HG03159 (cell line): ENCODE results near the gene EMILIN1.
"Not testable (repeated sequence)": the region's sequence is repeated elsewhere in the genome, so short reads cannot be mapped to it uniquely, and the experiment has no call there.

Experiments
- ATAC-seq: cut with Tn5 transposase; IDR thresholded peaks from one replicate; pipeline ENCODE4 v1.9.1; 2021; ENCODE audit warnings: mild to moderate bottlenecking, moderate library complexity; ENCODE audit not compliant: unreplicated experiment

EMILIN1 gene

GRCh38 chr2:27119330-27119670 lies 40.9 kb downstream of the EMILIN1 start:
- ATAC-seq = not testable (repeated sequence)

GRCh38 chr2:27121906-27122305 lies 43.5 kb downstream of the EMILIN1 start:
- ATAC-seq = no peak

- no peak for ATAC-seq
These were observed 44.4 kb downstream of the EMILIN1 start for GRCh38 chr2:27122791-27123190.

- ATAC-seq = no peak
These were observed 45.1 kb downstream of the EMILIN1 start, which contains the start of gene ABHD1 for GRCh38 chr2:27123302-27124150. ABHD1 (plus strand) TSS chr2:27123815; CDS start chr2:27123949, 134 bp downstream.

GRCh38 chr2:27125104-27125503 lies 46.7 kb downstream of the EMILIN1 start:
- ATAC-seq = no peak

- no peak for ATAC-seq
These were observed 47.9 kb downstream of the EMILIN1 start for GRCh38 chr2:27126252-27126710.

GRCh38 chr2:27127883-27128667 lies 49.7 kb downstream of the EMILIN1 start:
- ATAC-seq = no peak

- no peak for ATAC-seq
These were observed 50.5 kb downstream of the EMILIN1 start for GRCh38 chr2:27128668-27129571.

GRCh38 chr2:27130396-27130795 lies 52.0 kb downstream of the EMILIN1 start:
- ATAC-seq = no peak

- no peak for ATAC-seq
These were observed 53.0 kb downstream of the EMILIN1 start for GRCh38 chr2:27131429-27131828.

GRCh38 chr2:27133195-27133875 lies 54.9 kb downstream of the EMILIN1 start:
- ATAC-seq = no peak

- ATAC-seq = peak; percentile 83
These were observed 55.7 kb downstream of the EMILIN1 start, which contains the start of gene PREB for GRCh38 chr2:27133905-27134780. PREB (minus strand) TSS chr2:27134636; CDS start chr2:27134421, 215 bp downstream.

- no peak for ATAC-seq
These were observed 56.5 kb downstream of the EMILIN1 start for GRCh38 chr2:27134781-27135477.

- no peak for ATAC-seq
These were observed 57.1 kb downstream of the EMILIN1 start for GRCh38 chr2:27135478-27135955.
